GM23338 (cell line): ENCODE measurements around the gene GNG7. TPM values are rescaled to one million over a fixed set of nuclear protein-coding genes. Genes with fewer than 3 reads are reported as not detected.
"Not testable (repeated sequence)": the region's sequence is repeated elsewhere in the genome, so short reads cannot be mapped to it uniquely, and the experiment has no call there.

ENCODE experiments used
- ATAC-seq: fragments of 200-7000 bp; cut with Tn5 transposase; 3 replicates; pipeline ENCODE4 v1.9.1; 2020
- DNase-seq: peaks from one replicate; pipeline ENCODE4 v3.0.0-alpha.2; 2015; ENCODE audit warnings: low spot score
- H2AFZ ChIP-seq: fragments of 200-600 bp; sonication (generic); 2 replicates; pipeline ENCODE4 v1.8.0; 2016; ENCODE audit warnings: antibody characterized with exemption, mild to moderate bottlenecking, moderate library complexity
- H3F3A ChIP-seq: fragments of 200-600 bp; sonication (generic); replicated peaks from 2 replicates; pipeline ENCODE4 v1.8.0; 2017; ENCODE audit warnings: antibody characterized with exemption, mixed run types, low read depth
- H3K27ac ChIP-seq: fragments of 200-600 bp; sonication (generic); 2 replicates; pipeline ENCODE4 v1.6.1; 2016; ENCODE audit warnings: low read depth
- H3K27me3 ChIP-seq: fragments of 200-600 bp; sonication (generic); 2 replicates; pipeline ENCODE4 v1.8.0; 2016; ENCODE audit warnings: mild to moderate bottlenecking, mixed run types, moderate library complexity; ENCODE audit not compliant: insufficient read depth
- H3K36me3 ChIP-seq: fragments of 200-600 bp; sonication (generic); 2 replicates; pipeline ENCODE4 v1.8.0; 2016; ENCODE audit warnings: mild to moderate bottlenecking; ENCODE audit not compliant: insufficient read depth
- H3K4me1 ChIP-seq: fragments of 200-600 bp; sonication (generic); 2 replicates; pipeline ENCODE4 v1.8.0; 2016; ENCODE audit warnings: mild to moderate bottlenecking, moderate library complexity; ENCODE audit not compliant: insufficient read depth
- H3K4me2 ChIP-seq: fragments of 200-600 bp; sonication (generic); 2 replicates; pipeline ENCODE4 v1.7.1; 2017; ENCODE audit warnings: mixed run types
- H3K4me3 ChIP-seq: fragments of 200-600 bp; sonication (generic); 2 replicates; pipeline ENCODE4 v1.6.1; 2016; ENCODE audit warnings: mixed run types
- H3K79me2 ChIP-seq: fragments of 200-600 bp; sonication (generic); replicated peaks from 2 replicates; pipeline ENCODE4 v1.8.0; 2017; ENCODE audit warnings: mild to moderate bottlenecking; ENCODE audit not compliant: insufficient read depth
- H3K9me2 ChIP-seq: fragments of 200-600 bp; sonication (generic); 2 replicates; pipeline ENCODE4 v1.8.0; 2017; ENCODE audit not compliant: insufficient read depth
- H4K20me1 ChIP-seq: fragments of 200-600 bp; sonication (generic); replicated peaks from 2 replicates; pipeline ENCODE4 v1.8.0; 2017; ENCODE audit warnings: mild to moderate bottlenecking; ENCODE audit not compliant: insufficient read depth
- H3K27ac Mint-ChIP-seq: 2 replicates; pipeline ENCODE4 v1.8.0; 2020; ENCODE audit warnings: inconsistent platforms, mild to moderate bottlenecking, moderate library complexity, mixed read lengths
- H3K27me3 Mint-ChIP-seq: 3 replicates; pipeline ENCODE4 v1.8.0; 2022; ENCODE audit warnings: low read depth, mild to moderate bottlenecking, moderate library complexity, mixed read lengths, inconsistent platforms; ENCODE audit not compliant: insufficient read depth, poor library complexity
- H3K36me3 Mint-ChIP-seq: 3 replicates; pipeline ENCODE4 v1.8.0; 2021; ENCODE audit warnings: low read depth, mild to moderate bottlenecking, inconsistent platforms, moderate library complexity, mixed read lengths
- H3K4me1 Mint-ChIP-seq: 3 replicates; pipeline ENCODE4 v1.8.0; 2020; ENCODE audit warnings: mild to moderate bottlenecking, inconsistent platforms, mixed read lengths
- H3K4me3 Mint-ChIP-seq: 3 replicates; pipeline ENCODE4 v1.8.0; 2021; ENCODE audit warnings: moderate library complexity, mild to moderate bottlenecking, inconsistent platforms, mixed read lengths
- H3K9me3 Mint-ChIP-seq: 3 replicates; pipeline ENCODE4 v1.8.0; 2020; ENCODE audit warnings: moderate library complexity, mild to moderate bottlenecking, inconsistent platforms, mixed read lengths
- CREB1 ChIP-seq: fragments of 250-450 bp; sonication (Bioruptor Pico); IDR thresholded peaks from 2 replicates; pipeline ENCODE4 v1.5.0; 2020; ENCODE audit warnings: low read depth, mild to moderate bottlenecking, moderate library complexity
- CTCF ChIP-seq, 2 experiments: fragments of 200-600 bp in 1 of 2; sonication (generic) in 1 of 2; conservative IDR thresholded peaks; 2 replicates each; pipeline versions ENCODE4 v1.5.1 to v1.6.1; 2016 to 2017; ENCODE audit warnings: antibody characterized with exemption in 2 of 2, low read depth in 2 of 2, mild to moderate bottlenecking in 2 of 2, moderate library complexity in 1 of 2
- ETS1 ChIP-seq: IDR thresholded peaks from 2 replicates; pipeline ENCODE4 v1.6.1; 2016; ENCODE audit warnings: antibody characterized with exemption
- EZH2 ChIP-seq: fragments of 200-600 bp; sonication (generic); IDR thresholded peaks from one replicate; pipeline ENCODE4 v1.8.0; 2017; ENCODE audit warnings: antibody characterized with exemption, mild to moderate bottlenecking, low read depth; ENCODE audit not compliant: unreplicated experiment
- JUNB ChIP-seq: IDR thresholded peaks from one replicate; pipeline ENCODE4 v1.6.1; 2016; ENCODE audit warnings: antibody characterized with exemption; ENCODE audit not compliant: unreplicated experiment
- NANOG ChIP-seq: IDR thresholded peaks from 2 replicates; pipeline ENCODE4 v1.6.1; 2016; ENCODE audit warnings: antibody characterized with exemption, borderline replicate concordance
- REST ChIP-seq: IDR thresholded peaks from one replicate; pipeline ENCODE4 v1.6.1; 2018; ENCODE audit warnings: antibody characterized with exemption; ENCODE audit not compliant: unreplicated experiment
- ZNF114 ChIP-seq: fragments of 250-450 bp; sonication (Bioruptor Pico); IDR thresholded peaks from 2 replicates; pipeline ENCODE4 v1.5.0; 2020; ENCODE audit warnings: mild to moderate bottlenecking, moderate library complexity
- ZNF462 ChIP-seq: fragments of 250-450 bp; sonication (Bioruptor Pico); IDR thresholded peaks from 2 replicates; pipeline ENCODE4 v1.5.0; 2020; ENCODE audit warnings: mild to moderate bottlenecking, moderate library complexity
- polyA plus RNA-seq: library from polyadenylated mRNA; unstranded; fragments of >200 nt; fragmentation: Nextera tagmentation; extraction: Ambion mirVana; gene quantifications from 2 replicates; pipeline ENCODE4 v1.2.1, GENCODE V29; 2016
- total RNA-seq: library from RNA; depleted of rRNA; stranded (reverse); fragments of >200 nt; shearing (Covaris generic); gene quantifications from 2 replicates; pipeline ENCODE4 v1.2.3, GENCODE V29; 2014

GNG7 gene
- total and polyA plus RNA-seq, 2 experiments from 2014 or later: 5.1 to 5.4 TPM

GRCh38 chr19:2537584-2537983, 164.9 kb downstream of the GNG7 start:
- H3K27ac ChIP-seq, H2AFZ ChIP-seq, H3K4me3 Mint-ChIP-seq, H3K4me2 ChIP-seq, H3K4me1 Mint-ChIP-seq, H4K20me1 ChIP-seq, ATAC-seq, H3K27me3 ChIP-seq, H3K9me2 ChIP-seq, H3K36me3 Mint-ChIP-seq, DNase-seq, H3K4me3 ChIP-seq, H3K79me2 ChIP-seq, H3K27ac Mint-ChIP-seq: not testable (repeated sequence)
- Histone ChIP-seq H3K36me3 (peaks cover 11% of the 10 kb centered on the region; the same call in 1 of the 2 replicates), H3K4me1 (peaks cover 21% of the 10 kb centered on the region), H3F3A (peaks cover 20% of the 10 kb centered on the region)
- H3K9me3 Mint-ChIP-seq: peaks cover 11% of the 10 kb centered on the region; the same call in 2 of the 3 replicates
- peaks cover 17% of the 10 kb centered on the region for H3K27me3 Mint-ChIP-seq

- H3K4me1 Mint-ChIP-seq: peaks cover 2% of the 10 kb centered on the region; the same call in 2 of the 3 replicates
- ATAC-seq (no peak), DNase-seq (no peak)
- Histone ChIP-seq H3F3A (peaks cover 11% of the 10 kb centered on the region), H3K27me3 (no peaks in the 10 kb centered on the region), H3K4me1 (peaks cover 11% of the 10 kb centered on the region), H3K36me3 (peaks cover 11% of the 10 kb centered on the region; the same call in 1 of the 2 replicates), H3K9me2 (no peaks in the 10 kb centered on the region), H4K20me1 (no peaks in the 10 kb centered on the region), H2AFZ (no peak overlapping the region), H3K4me2 (no peak overlapping the region), H3K27ac (0 out of 2 replicates have a peak overlapping the region, but pooled peaks have one; percentile 37), H3K4me3 (no peak overlapping the region), H3K79me2 (no peaks in the 10 kb centered on the region)
- no peak overlapping the region for H3K4me3 Mint-ChIP-seq
- no peak overlapping the region for H3K27ac Mint-ChIP-seq
- H3K27me3 Mint-ChIP-seq: peaks cover 12% of the 10 kb centered on the region
- H3K9me3 Mint-ChIP-seq: peaks cover 11% of the 10 kb centered on the region; the same call in 2 of the 3 replicates
- peaks cover 3% of the 10 kb centered on the region; the same call in 2 of the 3 replicates for H3K36me3 Mint-ChIP-seq
- no peak for TF ChIP-seq REST
- no peak for TF ChIP-seq NANOG
- TF ChIP-seq ZNF462 (CRISPR knock-in tag): no peak
- no peak for TF ChIP-seq ETS1
- no peak for TF ChIP-seq CTCF (conservative IDR thresholded peaks at IDR 0.05; ENCODE audit: low read depth in 2 of 2)
- TF ChIP-seq CREB1 (CRISPR knock-in tag): no peak
- no peak for TF ChIP-seq EZH2
- no peak for TF ChIP-seq ZNF114 (CRISPR knock-in tag)
- TF ChIP-seq JUNB: no peak
Measured at GRCh38 chr19:2536461-2536860, 166.0 kb downstream of the GNG7 start.
